ENCODE data around the gene DSP.

- no peak for TF ChIP-seq CTCF (conservative IDR thresholded peaks at IDR 0.05)
- no peak for TF ChIP-seq EZH2 (IDR thresholded peaks at IDR 0.05; ENCODE audit: low read depth)
These were observed 27.6 kb downstream of the DSP start for GRCh38 chr6:7569082-7569481.
